Keratinocyte (primary cell): ENCODE data around the gene NCR2.

Experiments
- CTCF ChIP-seq, 3 experiments: IDR thresholded peaks in 1 of 3; conservative IDR thresholded peaks in 1 of 3; optimal IDR thresholded peaks in 1 of 3; 2 replicates in 2 of 3; 3 replicates in 1 of 3; pipeline versions ENCODE3 to v1.5.1; 2011; ENCODE audit warnings: low read length in 3 of 3, mild to moderate bottlenecking in 3 of 3, moderate library complexity in 2 of 3, control low read depth in 1 of 3, inconsistent platforms in 1 of 3; ENCODE audit not compliant: insufficient read depth in 2 of 3; ENCODE audit errors: extremely low read depth in 1 of 3
- EZH2 ChIP-seq: IDR thresholded peaks from one replicate; pipeline ENCODE4 v1.6.1; 2012; ENCODE audit warnings: inconsistent platforms, mild to moderate bottlenecking, low read length, moderate library complexity

- TF ChIP-seq EZH2 (no peak), CTCF (optimal IDR thresholded peaks at IDR 0.05 in 1 of 3, IDR thresholded peaks at IDR 0.05 in 1 of 3, conservative IDR thresholded peaks at IDR 0.05 in 1 of 3; ENCODE audit: extremely low read depth in 1 of 3, insufficient read depth in 2 of 3, low read length in 3 of 3) (peak; percentile 41 to 53 (median 52))
These were observed 29.1 kb upstream of the NCR2 start for GRCh38 chr6:41306187-41306854.
